Prostate gland (tissue), 2 donors: Measurements from ENCODE around the gene MICAL1.

Source experiments
- CTCF ChIP-seq, 4 experiments: fragments of 200-600 bp in 2 of 4; fragments of 450-650 bp in 2 of 4; sonication (generic) in 2 of 4; IDR thresholded peaks; 1 replicate in 3 of 4; 2 replicates in 1 of 4; pipeline ENCODE4 v1.5.1; 2016 to 2019; ENCODE audit warnings: antibody characterized with exemption in 4 of 4, mild to moderate bottlenecking in 2 of 4, moderate library complexity in 2 of 4
- POLR2A ChIP-seq: fragments of 450-650 bp; IDR thresholded peaks from one replicate; pipeline ENCODE4 v1.6.1; 2016; ENCODE audit warnings: antibody characterized with exemption, mild to moderate bottlenecking
- POLR2AphosphoS5 ChIP-seq: sonication (generic); formaldehyde crosslinking; IDR thresholded peaks from one replicate; pipeline ENCODE4 v1.6.1; 2017; ENCODE audit warnings: antibody characterized with exemption

GRCh38 chr6:109498052-109498451, 42.5 kb upstream of the MICAL1 start:
- TF ChIP-seq CTCF (IDR thresholded peaks at IDR 0.05) (no peak), POLR2A (no peak), POLR2AphosphoS5 (no peak)
